Mesothelial cell of epicardium (in vitro differentiated cells): ENCODE results near the gene SS18L1. TPM values are rescaled to one million over a fixed set of nuclear protein-coding genes. Genes with fewer than 3 reads are reported as not detected.

Experiments
- DNase-seq, 2 experiments: peaks; one replicate each; pipeline ENCODE4 v3.0.0; 2021; ENCODE audit warnings: low spot score in 2 of 2; ENCODE audit not compliant: unreplicated experiment in 2 of 2
- H3K27ac Mint-ChIP-seq: 2 replicates; pipeline ENCODE4 v1.8.0; 2021; ENCODE audit warnings: mixed read lengths
- H3K27me3 Mint-ChIP-seq: 2 replicates; pipeline ENCODE4 v1.8.0; 2021; ENCODE audit warnings: low read depth, mixed read lengths
- H3K36me3 Mint-ChIP-seq: 2 replicates; pipeline ENCODE4 v1.8.0; 2021; ENCODE audit warnings: mixed read lengths
- H3K4me1 Mint-ChIP-seq: 2 replicates; pipeline ENCODE4 v1.8.0; 2021; ENCODE audit warnings: mixed read lengths
- H3K4me3 Mint-ChIP-seq: 2 replicates; pipeline ENCODE4 v1.8.0; 2021; ENCODE audit warnings: mild to moderate bottlenecking, moderate library complexity, mixed read lengths
- H3K9me3 Mint-ChIP-seq: 2 replicates; pipeline ENCODE4 v1.8.0; 2021; ENCODE audit warnings: mixed read lengths
- total RNA-seq: library from RNA; stranded (reverse); gene quantifications from 3 replicates; pipeline ENCODE4 v1.2.1, GENCODE V29; 2021
- TF ChIP-seq, protein P1 (sequence below): fragments of 200-600 bp; sonication (generic); IDR thresholded peaks from one replicate; pipeline ENCODE4 v1.5.0; 2021; ENCODE audit warnings: antibody characterized with exemption; ENCODE audit not compliant: unreplicated experiment

SS18L1 gene
- total RNA-seq, 1 donor from 2014 or later, result 27.5 TPM

- DNase-seq, result no peak
- Mint-ChIP-seq H3K27ac (no peak overlapping the region), H3K27me3 (no peaks in the 10 kb centered on the region), H3K9me3 (no peaks in the 10 kb centered on the region), H3K4me1 (peaks cover 2% of the 10 kb centered on the region), H3K36me3 (peaks cover 9% of the 10 kb centered on the region), H3K4me3 (no peak overlapping the region)
- TF ChIP-seq, protein P1, sequence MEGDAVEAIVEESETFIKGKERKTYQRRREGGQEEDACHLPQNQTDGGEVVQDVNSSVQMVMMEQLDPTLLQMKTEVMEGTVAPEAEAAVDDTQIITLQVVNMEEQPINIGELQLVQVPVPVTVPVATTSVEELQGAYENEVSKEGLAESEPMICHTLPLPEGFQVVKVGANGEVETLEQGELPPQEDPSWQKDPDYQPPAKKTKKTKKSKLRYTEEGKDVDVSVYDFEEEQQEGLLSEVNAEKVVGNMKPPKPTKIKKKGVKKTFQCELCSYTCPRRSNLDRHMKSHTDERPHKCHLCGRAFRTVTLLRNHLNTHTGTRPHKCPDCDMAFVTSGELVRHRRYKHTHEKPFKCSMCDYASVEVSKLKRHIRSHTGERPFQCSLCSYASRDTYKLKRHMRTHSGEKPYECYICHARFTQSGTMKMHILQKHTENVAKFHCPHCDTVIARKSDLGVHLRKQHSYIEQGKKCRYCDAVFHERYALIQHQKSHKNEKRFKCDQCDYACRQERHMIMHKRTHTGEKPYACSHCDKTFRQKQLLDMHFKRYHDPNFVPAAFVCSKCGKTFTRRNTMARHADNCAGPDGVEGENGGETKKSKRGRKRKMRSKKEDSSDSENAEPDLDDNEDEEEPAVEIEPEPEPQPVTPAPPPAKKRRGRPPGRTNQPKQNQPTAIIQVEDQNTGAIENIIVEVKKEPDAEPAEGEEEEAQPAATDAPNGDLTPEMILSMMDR, result no peak
Observed at GRCh38 chr20:62190639-62191411, 47.3 kb downstream of the SS18L1 start.

DNA sequence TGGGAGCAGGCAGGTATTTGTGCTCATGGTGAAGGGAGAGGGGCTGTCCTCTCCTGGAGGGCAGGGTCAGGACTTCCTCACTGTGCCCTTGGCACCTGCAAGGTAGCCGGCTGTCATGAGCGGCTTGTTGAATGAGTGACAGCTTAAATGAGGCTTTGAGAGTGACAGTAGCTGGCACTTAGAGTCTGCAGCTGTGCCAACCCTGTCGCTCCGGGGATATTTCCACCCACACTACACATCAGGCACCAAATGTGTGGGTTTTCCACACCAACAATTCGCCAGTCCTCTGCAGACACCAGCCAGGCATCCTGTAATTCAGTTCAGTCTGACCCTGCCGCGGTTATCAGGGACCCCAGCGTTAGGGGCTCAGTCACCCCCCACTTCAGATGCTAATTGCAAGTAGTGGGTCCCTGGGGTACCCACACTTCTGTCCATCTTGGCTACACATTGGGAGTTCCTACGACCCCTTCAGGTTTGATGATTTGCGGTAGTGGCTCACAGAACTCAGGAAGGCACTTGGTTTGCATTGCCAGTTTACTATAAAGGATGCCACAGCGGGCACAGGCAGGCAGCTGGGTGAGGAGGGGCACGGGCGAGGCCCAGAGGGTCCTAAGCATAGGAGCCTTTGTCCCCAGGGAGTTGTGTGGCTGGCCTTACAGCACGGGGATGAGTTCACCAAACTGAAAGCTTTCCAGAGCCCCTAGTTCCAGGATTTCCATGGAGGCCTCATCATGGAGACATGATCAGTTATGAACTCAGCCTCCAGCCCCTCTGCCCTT lies 48.4 kb downstream of the SS18L1 start:
- peaks cover 2% of the 10 kb centered on the region for H3K4me1 Mint-ChIP-seq

GRCh38 chr20:62192635-62193034 lies 49.1 kb downstream of the SS18L1 start:
- H3K27ac Mint-ChIP-seq, result no peak overlapping the region
- TF ChIP-seq, protein P1, result no peak
- H3K4me1 Mint-ChIP-seq, result peaks cover 1% of the 10 kb centered on the region
- no peaks in the 10 kb centered on the region for H3K27me3 Mint-ChIP-seq
- DNase-seq, result no peak
- H3K36me3 Mint-ChIP-seq, result peaks cover 9% of the 10 kb centered on the region
- H3K9me3 Mint-ChIP-seq, result no peaks in the 10 kb centered on the region
- no peak overlapping the region for H3K4me3 Mint-ChIP-seq

More for the DNA sequence above, 48.4 kb downstream of the SS18L1 start:
- H3K36me3 Mint-ChIP-seq, result peaks cover 9% of the 10 kb centered on the region
- DNase-seq, result no peak
- TF ChIP-seq, protein P1, result no peak
- no peaks in the 10 kb centered on the region for H3K27me3 Mint-ChIP-seq
- H3K4me3 Mint-ChIP-seq, result no peak overlapping the region
- no peaks in the 10 kb centered on the region for H3K9me3 Mint-ChIP-seq
- no peak overlapping the region for H3K27ac Mint-ChIP-seq

GRCh38 chr20:62193079-62194025 lies 49.8 kb downstream of the SS18L1 start:
- DNase-seq, result no peak
- no peak overlapping the region for H3K27ac Mint-ChIP-seq
- no peaks in the 10 kb centered on the region for H3K9me3 Mint-ChIP-seq
- no peaks in the 10 kb centered on the region for H3K4me1 Mint-ChIP-seq
- no peak overlapping the region for H3K4me3 Mint-ChIP-seq
- no peaks in the 10 kb centered on the region for H3K27me3 Mint-ChIP-seq
- H3K36me3 Mint-ChIP-seq, result peaks cover 9% of the 10 kb centered on the region
- TF ChIP-seq, protein P1, result no peak

GRCh38 chr20:62195075-62195405 lies 51.5 kb downstream of the SS18L1 start:
- DNase-seq, result no peak
- no peaks in the 10 kb centered on the region for H3K27me3 Mint-ChIP-seq
- H3K4me3 Mint-ChIP-seq, result no peak overlapping the region
- TF ChIP-seq, protein P1, result no peak
- H3K27ac Mint-ChIP-seq, result no peak overlapping the region
- no peaks in the 10 kb centered on the region for H3K9me3 Mint-ChIP-seq
- H3K36me3 Mint-ChIP-seq, result peaks cover 17% of the 10 kb centered on the region
- no peaks in the 10 kb centered on the region for H3K4me1 Mint-ChIP-seq
